LNCAP (cell line): Measurements from ENCODE around the gene MED27.

Experiments used
- CTCF ChIP-seq: fragments of 450-650 bp; IDR thresholded peaks from 2 replicates; pipeline ENCODE4 v1.5.1; 2017; ENCODE audit warnings: mild to moderate bottlenecking

MED27 gene

DNA sequence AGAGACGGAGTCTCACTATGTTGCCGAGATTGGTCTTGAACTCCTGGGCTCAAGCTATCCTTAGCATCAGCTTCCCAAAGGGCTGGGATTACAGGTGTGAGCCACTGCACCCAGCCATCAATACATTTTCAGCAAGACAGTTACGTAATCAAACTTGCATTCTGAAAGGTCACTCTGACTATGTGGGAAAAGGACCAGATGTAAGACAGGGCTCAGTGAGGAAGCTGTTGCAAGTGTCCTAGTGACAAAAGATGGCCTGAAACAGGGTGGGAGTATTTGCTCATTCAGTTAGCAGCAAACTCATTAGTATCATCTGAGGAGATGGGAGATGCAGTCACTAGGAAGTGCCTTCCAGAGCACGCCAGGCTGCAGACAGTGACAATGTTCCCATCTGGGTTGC is 16.9 kb downstream of the MED27 start:
- TF ChIP-seq CTCF, result no peak

- no peak for TF ChIP-seq CTCF
Measured at GRCh38 chr9:132061526-132061925, 18.1 kb downstream of the MED27 start.

DNA sequence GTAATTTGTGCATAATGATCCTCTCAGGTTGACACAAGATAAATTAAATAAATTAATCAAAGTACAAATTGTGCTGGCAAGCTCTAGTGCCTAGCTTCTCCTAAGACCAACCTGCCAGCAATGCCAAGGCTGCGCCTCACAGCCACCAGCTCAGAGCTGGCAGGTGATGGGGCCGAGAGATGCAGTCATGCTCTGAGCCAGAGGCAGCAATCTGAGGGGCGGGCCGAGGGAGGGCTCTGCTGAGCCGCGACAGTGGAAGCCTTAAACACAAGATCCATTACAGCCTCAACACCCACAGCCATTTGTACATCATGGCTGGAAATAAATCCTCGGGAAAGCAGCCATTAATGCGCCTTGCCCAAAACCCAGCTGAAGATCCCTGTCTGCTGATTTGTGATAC is 20.3 kb downstream of the MED27 start:
- no peak for TF ChIP-seq CTCF

GRCh38 chr9:132056717-132057560 is 22.7 kb downstream of the MED27 start:
- no peak for TF ChIP-seq CTCF

- TF ChIP-seq CTCF, result no peak
Measured at GRCh38 chr9:132055756-132056155, 23.9 kb downstream of the MED27 start.

- TF ChIP-seq CTCF, result no peak
Measured at GRCh38 chr9:132054024-132054423, 25.6 kb downstream of the MED27 start.

GRCh38 chr9:132049900-132050299 is 29.8 kb downstream of the MED27 start:
- no peak for TF ChIP-seq CTCF
